Hepatocyte (in vitro differentiated cells): ENCODE measurements around the gene TRIM10.

ENCODE experiments used
- CTCF ChIP-seq: fragments of 200-600 bp; sonication (generic); IDR thresholded peaks from 2 replicates; pipeline ENCODE4 v1.5.1; 2016; ENCODE audit warnings: antibody characterized with exemption, mild to moderate bottlenecking; ENCODE audit not compliant: poor library complexity
- EZH2 ChIP-seq: fragments of 200-600 bp; sonication (generic); IDR thresholded peaks from 2 replicates; pipeline ENCODE4 v1.6.1; 2016; ENCODE audit warnings: antibody characterized with exemption, mild to moderate bottlenecking, borderline replicate concordance
- EZH2phosphoT487 ChIP-seq: fragments of 200-600 bp; sonication (generic); IDR thresholded peaks from one replicate; pipeline ENCODE4 v1.6.1; 2018; ENCODE audit warnings: antibody characterized with exemption, mild to moderate bottlenecking, low read depth, moderate library complexity; ENCODE audit not compliant: unreplicated experiment, severe bottlenecking

- TF ChIP-seq CTCF (no peak), EZH2 (no peak), EZH2phosphoT487 (no peak)
These were observed 58.5 kb downstream of the TRIM10 start for GRCh38 chr6:30102414-30102969.
